Stimulated activated memory B cell treated with anti-CD40 and anti-IgM and Interleukin-4, amounts not matched to agents 10 μg/mL and 1 μg/mL and 100 μg/mL, for 72 hours (primary cell): ENCODE data around the gene PLCB2.

Experiments
- ATAC-seq: fragments of 150-1000 bp; cut with Tn5 transposase; 2 replicates; pipeline ENCODE4 v1.10.0; 2021
- H3K27ac Mint-ChIP-seq: one replicate; pipeline ENCODE4 v1.8.0; 2022; ENCODE audit warnings: mild to moderate bottlenecking, mixed read lengths
- H3K27me3 Mint-ChIP-seq: one replicate; pipeline ENCODE4 v1.8.0; 2022; ENCODE audit warnings: mixed read lengths
- H3K36me3 Mint-ChIP-seq: one replicate; pipeline ENCODE4 v1.8.0; 2022; ENCODE audit warnings: mixed read lengths
- H3K4me1 Mint-ChIP-seq: one replicate; pipeline ENCODE4 v1.8.0; 2022; ENCODE audit warnings: mixed read lengths
- H3K4me3 Mint-ChIP-seq: one replicate; pipeline ENCODE4 v1.8.0; 2022; ENCODE audit warnings: mild to moderate bottlenecking, moderate library complexity, mixed read lengths
- H3K9me3 Mint-ChIP-seq: one replicate; pipeline ENCODE4 v1.8.0; 2022; ENCODE audit warnings: mixed read lengths

The PLCB2 gene

GRCh38 chr15:40334541-40334940, 26.8 kb upstream of the PLCB2 start:
- H3K27me3 Mint-ChIP-seq, result no peaks in the 10 kb centered on the region
- no peak overlapping the region for H3K4me3 Mint-ChIP-seq
- H3K4me1 Mint-ChIP-seq, result peaks cover 32% of the 10 kb centered on the region
- no peaks in the 10 kb centered on the region for H3K9me3 Mint-ChIP-seq
- H3K36me3 Mint-ChIP-seq, result no peaks in the 10 kb centered on the region
- H3K27ac Mint-ChIP-seq, result peak overlapping the region; percentile 73
- no peak for ATAC-seq

- Mint-ChIP-seq H3K4me1 (peaks cover 32% of the 10 kb centered on the region), H3K4me3 (peak overlapping the region; percentile 28), H3K9me3 (no peaks in the 10 kb centered on the region), H3K36me3 (no peaks in the 10 kb centered on the region), H3K27me3 (no peaks in the 10 kb centered on the region), H3K27ac (peak overlapping the region; percentile 73)
- ATAC-seq, result peak; percentile 72
These were observed 26.3 kb upstream of the PLCB2 start for GRCh38 chr15:40333922-40334492.

GRCh38 chr15:40332113-40332781, 24.5 kb upstream of the PLCB2 start:
- Mint-ChIP-seq H3K27ac (no peak overlapping the region), H3K4me3 (no peak overlapping the region), H3K36me3 (no peaks in the 10 kb centered on the region), H3K9me3 (no peaks in the 10 kb centered on the region), H3K4me1 (peaks cover 26% of the 10 kb centered on the region), H3K27me3 (no peaks in the 10 kb centered on the region)
- no peak for ATAC-seq

GRCh38 chr15:40331637-40332036, 23.9 kb upstream of the PLCB2 start:
- no peaks in the 10 kb centered on the region for H3K36me3 Mint-ChIP-seq

GRCh38 chr15:40331026-40331425, 23.3 kb upstream of the PLCB2 start:
- Mint-ChIP-seq H3K27me3 (no peaks in the 10 kb centered on the region), H3K36me3 (no peaks in the 10 kb centered on the region), H3K27ac (no peak overlapping the region), H3K9me3 (no peaks in the 10 kb centered on the region), H3K4me1 (peaks cover 21% of the 10 kb centered on the region), H3K4me3 (no peak overlapping the region)
- ATAC-seq, result no peak

More at GRCh38 chr15:40331637-40332036, 23.9 kb upstream of the PLCB2 start:
- Mint-ChIP-seq H3K27ac (no peak overlapping the region), H3K9me3 (no peaks in the 10 kb centered on the region), H3K27me3 (no peaks in the 10 kb centered on the region), H3K4me1 (peaks cover 21% of the 10 kb centered on the region), H3K4me3 (no peak overlapping the region)
- no peak for ATAC-seq

GRCh38 chr15:40330368-40330836, 22.7 kb upstream of the PLCB2 start:
- Mint-ChIP-seq H3K27ac (no peak overlapping the region), H3K36me3 (no peaks in the 10 kb centered on the region), H3K4me3 (no peak overlapping the region), H3K27me3 (no peaks in the 10 kb centered on the region), H3K9me3 (no peaks in the 10 kb centered on the region), H3K4me1 (peaks cover 22% of the 10 kb centered on the region)
- ATAC-seq, result no peak

- Mint-ChIP-seq H3K27ac (no peak overlapping the region), H3K4me3 (no peak overlapping the region), H3K27me3 (no peaks in the 10 kb centered on the region), H3K4me1 (peaks cover 23% of the 10 kb centered on the region), H3K36me3 (no peaks in the 10 kb centered on the region), H3K9me3 (no peaks in the 10 kb centered on the region)
- ATAC-seq, result no peak
These were observed 22.1 kb upstream of the PLCB2 start for GRCh38 chr15:40329804-40330203.

GRCh38 chr15:40328751-40329150, 21.0 kb upstream of the PLCB2 start:
- no peak overlapping the region for H3K4me3 Mint-ChIP-seq
- H3K4me1 Mint-ChIP-seq, result peaks cover 14% of the 10 kb centered on the region
- H3K9me3 Mint-ChIP-seq, result no peaks in the 10 kb centered on the region
- no peak for ATAC-seq
- H3K27ac Mint-ChIP-seq, result no peak overlapping the region
- no peaks in the 10 kb centered on the region for H3K36me3 Mint-ChIP-seq
- no peaks in the 10 kb centered on the region for H3K27me3 Mint-ChIP-seq

- peaks cover 12% of the 10 kb centered on the region for H3K4me1 Mint-ChIP-seq
These were observed 20.4 kb upstream of the PLCB2 start for GRCh38 chr15:40328176-40328575.

GRCh38 chr15:40327457-40327856, 19.7 kb upstream of the PLCB2 start:
- ATAC-seq, result no peak
- no peak overlapping the region for H3K4me3 Mint-ChIP-seq
- H3K4me1 Mint-ChIP-seq, result peaks cover 19% of the 10 kb centered on the region
- no peaks in the 10 kb centered on the region for H3K9me3 Mint-ChIP-seq
- H3K27me3 Mint-ChIP-seq, result no peaks in the 10 kb centered on the region
- H3K27ac Mint-ChIP-seq, result no peak overlapping the region
- no peaks in the 10 kb centered on the region for H3K36me3 Mint-ChIP-seq

More at GRCh38 chr15:40328176-40328575, 20.4 kb upstream of the PLCB2 start:
- no peak overlapping the region for H3K27ac Mint-ChIP-seq
- ATAC-seq, result no peak
- no peaks in the 10 kb centered on the region for H3K9me3 Mint-ChIP-seq
- H3K4me3 Mint-ChIP-seq, result no peak overlapping the region
- no peaks in the 10 kb centered on the region for H3K36me3 Mint-ChIP-seq
- no peaks in the 10 kb centered on the region for H3K27me3 Mint-ChIP-seq

- H3K27ac Mint-ChIP-seq, result no peak overlapping the region
- H3K27me3 Mint-ChIP-seq, result no peaks in the 10 kb centered on the region
- no peaks in the 10 kb centered on the region for H3K36me3 Mint-ChIP-seq
- no peak overlapping the region for H3K4me3 Mint-ChIP-seq
- H3K4me1 Mint-ChIP-seq, result peaks cover 32% of the 10 kb centered on the region
- ATAC-seq, result no peak
- H3K9me3 Mint-ChIP-seq, result no peaks in the 10 kb centered on the region
These were observed 18.0 kb upstream of the PLCB2 start for GRCh38 chr15:40325700-40326099.

GRCh38 chr15:40325188-40325587, 17.5 kb upstream of the PLCB2 start:
- peaks cover 33% of the 10 kb centered on the region for H3K4me1 Mint-ChIP-seq
- no peak for ATAC-seq
- no peaks in the 10 kb centered on the region for H3K27me3 Mint-ChIP-seq
- peak overlapping the region; percentile 64 for H3K4me3 Mint-ChIP-seq
- no peak overlapping the region for H3K27ac Mint-ChIP-seq
- no peaks in the 10 kb centered on the region for H3K36me3 Mint-ChIP-seq
- H3K9me3 Mint-ChIP-seq, result no peaks in the 10 kb centered on the region

GRCh38 chr15:40323953-40324937, 16.5 kb upstream of the PLCB2 start:
- Mint-ChIP-seq H3K4me3 (peak overlapping the region; percentile 64), H3K27me3 (no peaks in the 10 kb centered on the region), H3K36me3 (no peaks in the 10 kb centered on the region), H3K9me3 (no peaks in the 10 kb centered on the region), H3K4me1 (peaks cover 33% of the 10 kb centered on the region), H3K27ac (no peak overlapping the region)
- ATAC-seq, result peak; percentile 22

GRCh38 chr15:40323239-40323952, 15.7 kb upstream of the PLCB2 start, which contains the start of gene INAFM2:
INAFM2 (plus strand) TSS chr15:40323692; CDS start chr15:40324056, 364 bp downstream.
- Mint-ChIP-seq H3K9me3 (no peaks in the 10 kb centered on the region), H3K4me1 (peaks cover 33% of the 10 kb centered on the region), H3K27ac (peak within 1 kb of the TSS; percentile 28), H3K27me3 (no peaks in the 10 kb centered on the region), H3K4me3 (peak within 1 kb of the TSS; percentile 74), H3K36me3 (no peaks in the 10 kb centered on the region)
- ATAC-seq, result peak; percentile 97
